HepG2 (cell line): ENCODE data around the gene RGS19. TPM values are rescaled to one million over a fixed set of nuclear protein-coding genes. Genes with fewer than 3 reads are reported as not detected.

Experiments
- ELF3 ChIP-seq: IDR thresholded peaks from 2 replicates; pipeline ENCODE4 v1.6.1; 2016; ENCODE audit warnings: missing genetic modification reagents, missing compliant biosample characterization
- ELK4 ChIP-seq: sonication (generic); formaldehyde crosslinking; IDR thresholded peaks from 2 replicates; pipeline ENCODE4 v1.9.0; 2021; ENCODE audit warnings: missing genetic modification reagents, borderline replicate concordance
- IKZF5 ChIP-seq: IDR thresholded peaks from 2 replicates; pipeline ENCODE4 v1.6.1; 2018; ENCODE audit warnings: missing genetic modification reagents, mild to moderate bottlenecking, missing compliant biosample characterization
- KAT2B ChIP-seq: fragments of 150-350 bp; IDR thresholded peaks from 2 replicates; pipeline ENCODE4 v1.6.1; 2014; ENCODE audit warnings: low read depth, low read length, borderline replicate concordance
- MTF1 ChIP-seq: sonication (generic); formaldehyde crosslinking; IDR thresholded peaks from 2 replicates; pipeline ENCODE4 v1.5.0; 2020; ENCODE audit warnings: missing genetic modification reagents
- POLR2AphosphoS5 ChIP-seq: IDR thresholded peaks from 2 replicates; pipeline ENCODE4 v1.6.1; 2012; ENCODE audit warnings: low read depth, low read length
- PPARG ChIP-seq: conservative IDR thresholded peaks from 2 replicates; pipeline ENCODE4 v1.6.1; 2016; ENCODE audit warnings: missing biosample characterization, missing genetic modification reagents
- SCMH1 ChIP-seq: sonication (generic); formaldehyde crosslinking; IDR thresholded peaks from 2 replicates; pipeline ENCODE4 v1.9.0; 2021; ENCODE audit warnings: missing genetic modification reagents, mild to moderate bottlenecking, borderline replicate concordance
- STAT6 ChIP-seq: sonication (generic); formaldehyde crosslinking; IDR thresholded peaks from 2 replicates; pipeline ENCODE4 v1.4.0; 2020; ENCODE audit warnings: missing genetic modification reagents, mild to moderate bottlenecking, borderline replicate concordance
- ZBTB2 ChIP-seq: sonication (generic); formaldehyde crosslinking; IDR thresholded peaks from 2 replicates; pipeline ENCODE4 v1.8.0; 2022; ENCODE audit warnings: low read depth, missing genetic modification reagents
- ZBTB25 ChIP-seq: IDR thresholded peaks from 2 replicates; pipeline ENCODE4 v1.6.1; 2018; ENCODE audit warnings: missing genetic modification reagents
- ZNF350 ChIP-seq: sonication (generic); formaldehyde crosslinking; IDR thresholded peaks from 2 replicates; pipeline ENCODE4 v1.4.0; 2020; ENCODE audit warnings: mild to moderate bottlenecking, low read depth, missing genetic modification reagents, borderline replicate concordance
- ZNF451 ChIP-seq: sonication (generic); formaldehyde crosslinking; IDR thresholded peaks from 2 replicates; pipeline ENCODE4 v1.5.0; 2020; ENCODE audit warnings: mild to moderate bottlenecking, missing genetic modification reagents
- ZNF552 ChIP-seq: sonication (generic); formaldehyde crosslinking; IDR thresholded peaks from 2 replicates; pipeline ENCODE4 v1.9.0; 2022; ENCODE audit warnings: missing genetic modification reagents, mild to moderate bottlenecking, borderline replicate concordance
- ZNF616 ChIP-seq: sonication (generic); formaldehyde crosslinking; IDR thresholded peaks from 2 replicates; pipeline ENCODE4 v1.5.0; 2020; ENCODE audit warnings: low read depth, mild to moderate bottlenecking, missing genetic modification reagents
- ZNF784 ChIP-seq: sonication (generic); formaldehyde crosslinking; IDR thresholded peaks from 2 replicates; pipeline ENCODE4 v1.5.1; 2020; ENCODE audit warnings: missing genetic modification reagents, mild to moderate bottlenecking, borderline replicate concordance
- polyA plus RNA-seq, 8 experiments: library from polyadenylated mRNA; depleted of rRNA in 3 of 8; stranded (reverse) in 7 of 8; unstranded in 1 of 8; fragments of >200 nt; fragmentation: Illumina TruSeq in 4 of 8; extraction: Trizol in 4 of 8; gene quantifications; 2 replicates each; pipeline versions ENCODE4 v1.2.1 to v1.2.3, GENCODE V29; 2011 to 2016; ENCODE audit warnings: low read depth in 4 of 8, missing spikeins in 1 of 8, mixed read lengths in 1 of 8; ENCODE audit not compliant: insufficient read depth in 1 of 8
- total RNA-seq, 5 experiments: library from RNA; depleted of rRNA; stranded (reverse); fragments of >200 nt; fragmentation: Illumina TruSeq; extraction: Trizol; gene quantifications; 2 replicates each; pipeline ENCODE4 v1.2.3, GENCODE V29; 2016; ENCODE audit warnings: low read depth in 1 of 5

The RGS19 gene
- total and polyA plus RNA-seq, 2 of the 13 experiments (the other 11 are each of a cell fraction or from before 2014, with no cell fraction given): 10.7 to 11.9 TPM

- TF ChIP-seq ZBTB25 (CRISPR knock-in tag) (peak; percentile 55; the same call in 1 of the 2 replicates), SCMH1 (CRISPR knock-in tag) (no peak), ZNF552 (CRISPR knock-in tag) (peak; percentile 75; the same call in 1 of the 2 replicates), ZBTB2 (CRISPR knock-in tag) (0 out of 2 replicates have a peak, but pooled peaks have one; percentile 59), KAT2B (no peak), ZNF350 (CRISPR knock-in tag) (peak; percentile 26; the same call in 1 of the 2 replicates), IKZF5 (CRISPR knock-in tag) (peak; percentile 70; the same call in 1 of the 2 replicates), ELK4 (CRISPR knock-in tag) (no peak), ZNF451 (CRISPR knock-in tag) (peak; percentile 97), PPARG (CRISPR knock-in tag) (no peak), ZNF616 (CRISPR knock-in tag) (peak; percentile 96), POLR2AphosphoS5 (peak; percentile 54; the same call in 1 of the 2 replicates), STAT6 (no peak; the same call in 1 of the 2 replicates), ZNF784 (CRISPR knock-in tag) (no peak), MTF1 (CRISPR knock-in tag) (no peak), ELF3 (peak; percentile 64)
Measured at GRCh38 chr20:64052987-64053840, 26.1 kb downstream of the RGS19 start (continued).
